Measurements from ENCODE around the gene C14orf93.
A peak's percentile ranks its signal among the peaks of the same experiment; 100 is the strongest.

Gene C14orf93

GRCh38 chr14:23045419-23046357 is 35.7 kb upstream of the C14orf93 start:
- no peak for DNase-seq

GRCh38 chr14:23044840-23045239 is 34.9 kb upstream of the C14orf93 start:
- DNase-seq, result no peak

- DNase-seq, result no peak
Observed at GRCh38 chr14:23043754-23044153, 33.8 kb upstream of the C14orf93 start.

- no peak for DNase-seq
Observed at GRCh38 chr14:23043145-23043544, 33.2 kb upstream of the C14orf93 start.

- DNase-seq, result no peak
Observed at GRCh38 chr14:23042162-23042965, 32.4 kb upstream of the C14orf93 start, which contains the start of gene PSMB11. Gene PSMB11 (plus strand): TSS chr14:23042212. CDS start chr14:23042226, 14 bp downstream.

GRCh38 chr14:23041729-23042128 is 31.8 kb upstream of the C14orf93 start:
- DNase-seq, result no peak

- DNase-seq, result no peak
Observed at GRCh38 chr14:23040100-23040499, 30.2 kb upstream of the C14orf93 start.

- DNase-seq, result no peak
Observed at GRCh38 chr14:23035303-23036144, 25.6 kb upstream of the C14orf93 start.

- peak; percentile 94 for DNase-seq
Observed at GRCh38 chr14:23034498-23035302, 24.8 kb upstream of the C14orf93 start, which contains the start of gene PSMB5. Gene PSMB5 (minus strand): TSS chr14:23034900. CDS start chr14:23034881, 19 bp downstream.

GRCh38 chr14:23033801-23034497 is 24.0 kb upstream of the C14orf93 start:
- DNase-seq, result no peak

GRCh38 chr14:23033251-23033727 is 23.3 kb upstream of the C14orf93 start:
- DNase-seq, result no peak

GRCh38 chr14:23030936-23031335 is 21.0 kb upstream of the C14orf93 start:
- no peak for DNase-seq

- peak; percentile 37 for DNase-seq
Observed at GRCh38 chr14:23028799-23029198, 18.9 kb upstream of the C14orf93 start.

- no peak for DNase-seq
Observed at GRCh38 chr14:23025151-23025814, 15.3 kb upstream of the C14orf93 start.

GRCh38 chr14:23024612-23025075 is 14.7 kb upstream of the C14orf93 start:
- DNase-seq, result no peak

- DNase-seq, result no peak
Observed at GRCh38 chr14:23023795-23024152, 13.8 kb upstream of the C14orf93 start.

GRCh38 chr14:23023022-23023794 is 13.3 kb upstream of the C14orf93 start:
- no peak for DNase-seq

- DNase-seq, result no peak
Observed at GRCh38 chr14:23021889-23022442, 12.0 kb upstream of the C14orf93 start.

GRCh38 chr14:23021434-23021833 is 11.5 kb upstream of the C14orf93 start:
- DNase-seq, result no peak
